Spleen (tissue), 11 donors: Measurements from ENCODE around the gene C12orf54. TPM values are rescaled to one million over a fixed set of nuclear protein-coding genes. Genes with fewer than 3 reads are reported as not detected.
A peak's percentile ranks its signal among the peaks of the same experiment; 100 is the strongest.
"Not testable (repeated sequence)": the region's sequence is repeated elsewhere in the genome, so short reads cannot be mapped to it uniquely, and the experiment has no call there.

Experiments used
- DNase-seq: peaks from one replicate; pipeline ENCODE4 v3.0.0-alpha.2; 2020
- H3K27ac ChIP-seq, 8 donors: fragments of 200-600 bp; sonication (generic) in 7 of 8; 1 replicate in 4 of 8; 2 replicates in 4 of 8; pipeline versions ENCODE4 v1.5.0 to v1.8.0; 2016 to 2021; ENCODE audit warnings: inconsistent platforms in 4 of 8, mild to moderate bottlenecking in 4 of 8, moderate library complexity in 1 of 8
- H3K27me3 ChIP-seq, 7 donors: fragments of 200-600 bp; sonication (generic) in 6 of 7; replicated peaks in 1 of 7; 1 replicate in 4 of 7; 2 replicates in 3 of 7; pipeline versions ENCODE4 v1.5.0 to v1.8.0; 2016 to 2021; ENCODE audit warnings: inconsistent platforms in 3 of 7, mild to moderate bottlenecking in 1 of 7
- H3K36me3 ChIP-seq, 6 donors: fragments of 200-600 bp; sonication (generic) in 5 of 6; 1 replicate in 4 of 6; 2 replicates in 2 of 6; pipeline versions ENCODE4 v1.5.0 to v1.8.0; 2016 to 2021; ENCODE audit warnings: inconsistent platforms in 2 of 6
- H3K4me1 ChIP-seq, 6 donors: fragments of 200-600 bp; sonication (generic) in 5 of 6; 1 replicate in 3 of 6; 2 replicates in 3 of 6; pipeline versions ENCODE4 v1.5.0 to v1.8.0; 2016 to 2021; ENCODE audit warnings: inconsistent platforms in 3 of 6
- H3K4me3 ChIP-seq, 8 donors: fragments of 200-600 bp; sonication (generic) in 7 of 8; 1 replicate in 4 of 8; 2 replicates in 4 of 8; pipeline versions ENCODE4 v1.5.0 to v1.8.0; 2016 to 2021; ENCODE audit warnings: inconsistent platforms in 4 of 8, mild to moderate bottlenecking in 4 of 8, moderate library complexity in 2 of 8
- H3K9me3 ChIP-seq, 8 donors: fragments of 200-600 bp; sonication (generic) in 7 of 8; 1 replicate in 4 of 8; 2 replicates in 4 of 8; pipeline versions ENCODE4 v1.5.0 to v1.8.0; 2016 to 2021; ENCODE audit warnings: inconsistent platforms in 4 of 8
- CTCF ChIP-seq, 11 experiments: fragments of 200-600 bp in 7 of 11; fragments of 450-650 bp in 4 of 11; sonication (generic) in 4 of 11; IDR thresholded peaks in 8 of 11; conservative IDR thresholded peaks in 3 of 11; 1 replicate in 7 of 11; 2 replicates in 4 of 11; pipeline versions ENCODE4 v1.4.0 to v1.8.0; 2016 to 2021; ENCODE audit warnings: antibody characterized with exemption in 11 of 11, inconsistent platforms in 4 of 11, mild to moderate bottlenecking in 1 of 11
- POLR2A ChIP-seq, 3 donors: fragments of 450-650 bp; IDR thresholded peaks; one replicate each; pipeline ENCODE4 v1.5.1; 2017; ENCODE audit warnings: antibody characterized with exemption in 3 of 3, mild to moderate bottlenecking in 1 of 3
- POLR2AphosphoS5 ChIP-seq, 3 donors: sonication (generic); formaldehyde crosslinking; IDR thresholded peaks; one replicate each; pipeline ENCODE4 v1.5.1; 2017; ENCODE audit warnings: antibody characterized with exemption in 3 of 3
- WGBS, 5 donors: extraction: QIAGEN DNeasy Blood & Tissue Kit in 3 of 5; methylation state at CpG; one replicate each; pipeline versions ENCODE4 v1.1.5 to v1.1.7; 2013 to 2018; 5-methylcytosine and 5-hydroxymethylcytosine counted together
- intact Hi-C: fragments of 100-400 bp; cut with DNase I; formaldehyde crosslinking; loops from one replicate; pipeline ENCODE4 v1.15.0; 2023; ENCODE audit warnings: low total_unique reads
- polyA plus RNA-seq, 3 donors: library from polyadenylated mRNA; stranded (reverse); fragments of 200-250 nt; gene quantifications; one replicate each; pipeline ENCODE4 v1.2.1, GENCODE V29; 2013
- total RNA-seq, 7 donors: library from RNA; depleted of rRNA in 3 of 7; stranded (reverse); fragments of >200 nt in 3 of 7; fragmentation: NEBNext Ultra II Directional in 4 of 7; extraction: Animal tissue kit (Norgen Biotek cat#: 25700) in 4 of 7; gene quantifications; one replicate each; pipeline versions ENCODE4 v1.1.0 to v1.2.1, GENCODE V29; 2016 to 2021
- donor health status: healthy with polysubstance abuse.
- donor health status: DM: no; HTN: no; CAD: no; lungs with moderate emphysema.
- donor health status: DM: no; HTN: no; CAD: no.
- donor health status: Bipolar disorder and iron deficiency.
- donor health status: healthy.
- donor health status: DM: no; HTN: no; CAD: no.
- donor health status: DM: yes; HTN: yes; CAD: no.

The C12orf54 gene
- total and polyA plus RNA-seq, 10 donors, result 0.38 to 0.61 TPM; not detected in 8

GRCh38 chr12:48454667-48455066 lies 27.6 kb upstream of the C12orf54 start:
- no peak overlapping the region for H3K4me3 ChIP-seq
- no peak overlapping the region for H3K27ac ChIP-seq
- no peaks in the 10 kb centered on the region for H3K36me3 ChIP-seq
- peaks cover 0 to 5% (median 0%) of the 10 kb centered on the region in 7 donors for H3K27me3 ChIP-seq
- TF ChIP-seq POLR2A (IDR thresholded peaks at IDR 0.05) (no peak), CTCF (IDR thresholded peaks at IDR 0.05 in 8 of 11, conservative IDR thresholded peaks at IDR 0.05 in 3 of 11) (peak in 8 of 11 experiments; percentile 32 to 58 (median 48))
- H3K9me3 ChIP-seq, result peaks cover 0 to 8% (median 3%) of the 10 kb centered on the region in 8 donors
- DNase-seq, result no peak
- H3K4me1 ChIP-seq, result no peaks in the 10 kb centered on the region
- intact Hi-C loops, result loop anchor here (10.0 kb wide), 1 partner anchor 270 kb away; the partner anchor contains the start of gene CCDC184
- 81 to 96% (median 87%) methylated on average over 1 of the region's 1 CpG for WGBS, 5 donors

GRCh38 chr12:48455116-48455515 lies 27.2 kb upstream of the C12orf54 start:
- Histone ChIP-seq H3K9me3 (peaks cover 0 to 4% (median under 1%) of the 10 kb centered on the region in 8 donors), H3K27ac (no peak overlapping the region), H3K4me3 (no peak overlapping the region), H3K27me3 (peaks cover 0 to 9% (median 0%) of the 10 kb centered on the region in 7 donors), H3K36me3 (no peaks in the 10 kb centered on the region), H3K4me1 (no peaks in the 10 kb centered on the region)
- intact Hi-C loops, result loop anchor here (10.0 kb wide), 1 partner anchor 270 kb away; the partner anchor contains the start of gene CCDC184
- no peak for DNase-seq
- 63 to 79% (median 71%) methylated on average over 2 of the region's 2 CpGs for WGBS, 5 donors
- TF ChIP-seq POLR2AphosphoS5 (IDR thresholded peaks at IDR 0.05) (no peak), CTCF (IDR thresholded peaks at IDR 0.05 in 8 of 11, conservative IDR thresholded peaks at IDR 0.05 in 3 of 11) (peak in 1 of 11 experiments; percentile 1), POLR2A (IDR thresholded peaks at IDR 0.05) (no peak)

GRCh38 chr12:48459259-48459658 lies 23.0 kb upstream of the C12orf54 start:
- no peak overlapping the region for H3K27ac ChIP-seq
- no peaks in the 10 kb centered on the region for H3K9me3 ChIP-seq
- H3K4me3 ChIP-seq, result no peak overlapping the region
- intact Hi-C loops, result loop anchor here (10.0 kb wide), 1 partner anchor 274 kb away; the partner anchor contains the start of gene CCDC184
- H3K27me3 ChIP-seq, result peaks cover 0 to 11% (median 0%) of the 10 kb centered on the region in 7 donors
- no peak for TF ChIP-seq CTCF (IDR thresholded peaks at IDR 0.05 in 8 of 11, conservative IDR thresholded peaks at IDR 0.05 in 3 of 11)
- TF ChIP-seq POLR2AphosphoS5 (IDR thresholded peaks at IDR 0.05), result no peak
- no peak for TF ChIP-seq POLR2A (IDR thresholded peaks at IDR 0.05)
- no peaks in the 10 kb centered on the region for H3K36me3 ChIP-seq
- no peaks in the 10 kb centered on the region for H3K4me1 ChIP-seq
- DNase-seq, result no peak
- WGBS, 5 donors, result 86 to 95% (median 94%) methylated on average over 6 of the region's 6 CpGs

- H3K4me3 ChIP-seq, H3K36me3 ChIP-seq, DNase-seq, intact Hi-C loops, H3K27me3 ChIP-seq, H3K27ac ChIP-seq, H3K4me1 ChIP-seq: not testable (repeated sequence)
- WGBS, 5 donors, result 79 to 89% (median 85%) methylated on average over 9 of the region's 9 CpGs
- H3K9me3 ChIP-seq, result peaks cover 0 to 56% (median 47%) of the 10 kb centered on the region in 8 donors
Observed at GRCh38 chr12:48469027-48469426, 13.3 kb upstream of the C12orf54 start.
